ENCODE results near the gene MTHFSD.

Gene MTHFSD

GRCh38 chr16:86499889-86500707, 54.9 kb downstream of the MTHFSD start:
- no peak for DNase-seq

GRCh38 chr16:86499440-86499786, 55.6 kb downstream of the MTHFSD start:
- DNase-seq = no peak

GRCh38 chr16:86498671-86499439, 56.2 kb downstream of the MTHFSD start:
- no peak for DNase-seq

GRCh38 chr16:86498155-86498670, 56.8 kb downstream of the MTHFSD start:
- DNase-seq = no peak

- no peak for DNase-seq
Observed at GRCh38 chr16:86497551-86498021, 57.4 kb downstream of the MTHFSD start.

GRCh38 chr16:86496929-86497461, 58.0 kb downstream of the MTHFSD start:
- no peak for DNase-seq

GRCh38 chr16:86496262-86496928, 58.6 kb downstream of the MTHFSD start:
- DNase-seq = no peak

GRCh38 chr16:86495756-86496261, 59.2 kb downstream of the MTHFSD start:
- no peak for DNase-seq

- DNase-seq = no peak
Observed at GRCh38 chr16:86495357-86495701, 59.7 kb downstream of the MTHFSD start.

- no peak for DNase-seq
Observed at GRCh38 chr16:86494565-86495356, 60.3 kb downstream of the MTHFSD start.

GRCh38 chr16:86494039-86494564, 60.9 kb downstream of the MTHFSD start:
- no peak for DNase-seq

GRCh38 chr16:86492961-86493629, 61.9 kb downstream of the MTHFSD start:
- no peak for DNase-seq

- no peak for DNase-seq
Observed at GRCh38 chr16:86492267-86492960, 62.6 kb downstream of the MTHFSD start.

- no peak for DNase-seq
Observed at GRCh38 chr16:86491640-86492023, 63.4 kb downstream of the MTHFSD start.

- no peak for DNase-seq
Observed at GRCh38 chr16:86490859-86491639, 64.0 kb downstream of the MTHFSD start.

- DNase-seq = no peak
Observed at GRCh38 chr16:86485746-86486145, 69.3 kb downstream of the MTHFSD start.

GRCh38 chr16:86484240-86484639, 70.8 kb downstream of the MTHFSD start:
- DNase-seq = no peak

GRCh38 chr16:86481607-86482006, 73.4 kb downstream of the MTHFSD start:
- DNase-seq = no peak

- no peak for DNase-seq
Observed at GRCh38 chr16:86480444-86480843, 74.6 kb downstream of the MTHFSD start.

All from CD4-positive, alpha-beta T cell treated with Interferon gamma for 1 hour (primary cell).